Gastroesophageal sphincter (tissue), 3 donors: Measurements from ENCODE around the gene SIX5.

Source experiments
- CTCF ChIP-seq, 4 experiments: fragments of 200-600 bp in 2 of 4; fragments of 450-650 bp in 2 of 4; sonication (generic) in 1 of 4; IDR thresholded peaks; one replicate each; pipeline ENCODE4 v1.5.1; 2017 to 2019; ENCODE audit warnings: antibody characterized with exemption in 4 of 4, mild to moderate bottlenecking in 2 of 4, moderate library complexity in 2 of 4
- POLR2A ChIP-seq, 2 donors: fragments of 450-650 bp; IDR thresholded peaks; one replicate each; pipeline ENCODE4 v1.6.1; 2017; ENCODE audit warnings: antibody characterized with exemption in 2 of 2, mild to moderate bottlenecking in 2 of 2, moderate library complexity in 1 of 2
- POLR2AphosphoS5 ChIP-seq: sonication (generic); formaldehyde crosslinking; IDR thresholded peaks from one replicate; pipeline ENCODE4 v1.6.1; 2017; ENCODE audit warnings: antibody characterized with exemption

GRCh38 chr19:45745606-45746005 lies 23.4 kb downstream of the SIX5 start:
- TF ChIP-seq POLR2A (IDR thresholded peaks at IDR 0.05) = no peak
- no peak for TF ChIP-seq CTCF (IDR thresholded peaks at IDR 0.05)
- no peak for TF ChIP-seq POLR2AphosphoS5
